ENCODE measurements around the gene ZBTB34.

Gene ZBTB34

GRCh38 chr9:126906091-126906490, 45.7 kb downstream of the ZBTB34 start:
- TF ChIP-seq FOXP2 (optimal IDR thresholded peaks at IDR 0.05; ENCODE audit: control extremely low read depth, extremely low read length, insufficient read depth) (no peak), EZH2 (IDR thresholded peaks at IDR 0.05) (no peak), POLR2AphosphoS5 (IDR thresholded peaks at IDR 0.05; ENCODE audit: borderline replicate concordance, low read depth, low read length) (no peak)
- Histone ChIP-seq H3K36me3 (ENCODE audit: insufficient read depth, low read length) (no peaks in the 10 kb centered on the region), H3K27ac (no peak overlapping the region), H3K9ac (ENCODE audit: insufficient read length) (no peak overlapping the region), H3K9me3 (ENCODE audit: low read depth, low read length) (no peaks in the 10 kb centered on the region), H3K4me3 (no peak overlapping the region)
- no peak for DNase-seq (ENCODE audit: low read depth, low spot score)

- H3K9me3 ChIP-seq (ENCODE audit: low read depth, low read length), result no peaks in the 10 kb centered on the region
- TF ChIP-seq FOXP2 (optimal IDR thresholded peaks at IDR 0.05; ENCODE audit: control extremely low read depth, extremely low read length, insufficient read depth), result no peak
- TF ChIP-seq POLR2AphosphoS5 (IDR thresholded peaks at IDR 0.05; ENCODE audit: borderline replicate concordance, low read depth, low read length), result no peak
- no peak for TF ChIP-seq EZH2 (IDR thresholded peaks at IDR 0.05)
These were observed 46.6 kb downstream of the ZBTB34 start for GRCh38 chr9:126907058-126907457.

GRCh38 chr9:126914458-126915280, 54.2 kb downstream of the ZBTB34 start, which contains the start of gene RALGPS1:
Gene RALGPS1, plus strand, starts transcription at chr9:126914782. Its CDS starts 47,508 bp downstream, at chr9:126962290.
- H3K9ac ChIP-seq (ENCODE audit: insufficient read length), result no peak within 1 kb of the TSS
- no peaks in the 10 kb centered on the region for H3K9me3 ChIP-seq (ENCODE audit: low read depth, low read length)
- DNase-seq (ENCODE audit: low read depth, low spot score), result no peak
- no peak within 1 kb of the TSS for H3K27ac ChIP-seq
- peak within 1 kb of the TSS; percentile 76 for H3K4me3 ChIP-seq
- H3K36me3 ChIP-seq (ENCODE audit: insufficient read depth, low read length), result no peaks in the 10 kb centered on the region
- TF ChIP-seq FOXP2 (optimal IDR thresholded peaks at IDR 0.05; ENCODE audit: control extremely low read depth, extremely low read length, insufficient read depth) (no peak), POLR2AphosphoS5 (IDR thresholded peaks at IDR 0.05; ENCODE audit: borderline replicate concordance, low read depth, low read length) (no peak), EZH2 (IDR thresholded peaks at IDR 0.05) (no peak)

More at GRCh38 chr9:126907058-126907457, 46.6 kb downstream of the ZBTB34 start:
- no peak overlapping the region for H3K4me3 ChIP-seq
- no peaks in the 10 kb centered on the region for H3K36me3 ChIP-seq (ENCODE audit: insufficient read depth, low read length)
- no peak for DNase-seq (ENCODE audit: low read depth, low spot score)
- no peak overlapping the region for H3K27ac ChIP-seq
- no peak overlapping the region for H3K9ac ChIP-seq (ENCODE audit: insufficient read length)

GRCh38 chr9:126915281-126915816, 54.9 kb downstream of the ZBTB34 start:
- Histone ChIP-seq H3K9me3 (ENCODE audit: low read depth, low read length) (no peaks in the 10 kb centered on the region), H3K27ac (no peak overlapping the region), H3K9ac (ENCODE audit: insufficient read length) (no peak overlapping the region), H3K4me3 (peak overlapping the region; percentile 76), H3K36me3 (ENCODE audit: insufficient read depth, low read length) (no peaks in the 10 kb centered on the region)
- DNase-seq (ENCODE audit: low read depth, low spot score), result no peak
- no peak for TF ChIP-seq FOXP2 (optimal IDR thresholded peaks at IDR 0.05; ENCODE audit: control extremely low read depth, extremely low read length, insufficient read depth)
- TF ChIP-seq EZH2 (IDR thresholded peaks at IDR 0.05), result no peak
- TF ChIP-seq POLR2AphosphoS5 (IDR thresholded peaks at IDR 0.05; ENCODE audit: borderline replicate concordance, low read depth, low read length), result no peak

GRCh38 chr9:126915846-126916543, 55.6 kb downstream of the ZBTB34 start:
- Histone ChIP-seq H3K9me3 (ENCODE audit: low read depth, low read length) (no peaks in the 10 kb centered on the region), H3K4me3 (peak overlapping the region; percentile 48), H3K36me3 (ENCODE audit: insufficient read depth, low read length) (no peaks in the 10 kb centered on the region), H3K9ac (ENCODE audit: insufficient read length) (no peak overlapping the region), H3K27ac (no peak overlapping the region)
- DNase-seq (ENCODE audit: low read depth, low spot score), result no peak
- TF ChIP-seq EZH2 (IDR thresholded peaks at IDR 0.05) (no peak), FOXP2 (optimal IDR thresholded peaks at IDR 0.05; ENCODE audit: control extremely low read depth, extremely low read length, insufficient read depth) (no peak), POLR2AphosphoS5 (IDR thresholded peaks at IDR 0.05; ENCODE audit: borderline replicate concordance, low read depth, low read length) (no peak)

GRCh38 chr9:126916909-126917308, 56.5 kb downstream of the ZBTB34 start:
- no peaks in the 10 kb centered on the region for H3K9me3 ChIP-seq (ENCODE audit: low read depth, low read length)
- H3K36me3 ChIP-seq (ENCODE audit: insufficient read depth, low read length), result no peaks in the 10 kb centered on the region
- TF ChIP-seq POLR2AphosphoS5 (IDR thresholded peaks at IDR 0.05; ENCODE audit: borderline replicate concordance, low read depth, low read length), result no peak
- TF ChIP-seq EZH2 (IDR thresholded peaks at IDR 0.05), result no peak
- TF ChIP-seq FOXP2 (optimal IDR thresholded peaks at IDR 0.05; ENCODE audit: control extremely low read depth, extremely low read length, insufficient read depth), result no peak
- H3K9ac ChIP-seq (ENCODE audit: insufficient read length), result no peak overlapping the region
- H3K4me3 ChIP-seq, result no peak overlapping the region
- no peak overlapping the region for H3K27ac ChIP-seq
- DNase-seq (ENCODE audit: low read depth, low spot score), result no peak

- no peaks in the 10 kb centered on the region for H3K9me3 ChIP-seq (ENCODE audit: low read depth, low read length)
- no peak for DNase-seq (ENCODE audit: low read depth, low spot score)
- no peak overlapping the region for H3K4me3 ChIP-seq
- TF ChIP-seq FOXP2 (optimal IDR thresholded peaks at IDR 0.05; ENCODE audit: control extremely low read depth, extremely low read length, insufficient read depth), result no peak
- no peak for TF ChIP-seq EZH2 (IDR thresholded peaks at IDR 0.05)
- TF ChIP-seq POLR2AphosphoS5 (IDR thresholded peaks at IDR 0.05; ENCODE audit: borderline replicate concordance, low read depth, low read length), result no peak
- no peak overlapping the region for H3K9ac ChIP-seq (ENCODE audit: insufficient read length)
- no peaks in the 10 kb centered on the region for H3K36me3 ChIP-seq (ENCODE audit: insufficient read depth, low read length)
- no peak overlapping the region for H3K27ac ChIP-seq
These were observed 58.8 kb downstream of the ZBTB34 start for GRCh38 chr9:126919193-126919592.

GRCh38 chr9:126925876-126926275, 65.4 kb downstream of the ZBTB34 start:
- no peak for TF ChIP-seq FOXP2 (optimal IDR thresholded peaks at IDR 0.05; ENCODE audit: control extremely low read depth, extremely low read length, insufficient read depth)
- no peak for TF ChIP-seq POLR2AphosphoS5 (IDR thresholded peaks at IDR 0.05; ENCODE audit: borderline replicate concordance, low read depth, low read length)
- TF ChIP-seq EZH2 (IDR thresholded peaks at IDR 0.05), result no peak
- Histone ChIP-seq H3K27ac (no peak overlapping the region), H3K9me3 (ENCODE audit: low read depth, low read length) (no peaks in the 10 kb centered on the region), H3K36me3 (ENCODE audit: insufficient read depth, low read length) (no peaks in the 10 kb centered on the region), H3K4me3 (no peak overlapping the region), H3K9ac (ENCODE audit: insufficient read length) (no peak overlapping the region)
- DNase-seq (ENCODE audit: low read depth, low spot score), result no peak

Measured in SK-N-MC (cell line).